ENCODE results near the gene SART3.

GRCh38 chr12:108602976-108603704 lies 42.2 kb upstream of the SART3 start:
- TF ChIP-seq CTCF (IDR thresholded peaks at IDR 0.05) (no peak), EZH2 (IDR thresholded peaks at IDR 0.05) (no peak)

All from neural progenitor cell (in vitro differentiated cells).